ENCODE results near the gene AKNA. TPM values are rescaled to one million over a fixed set of nuclear protein-coding genes. Genes with fewer than 3 reads are reported as not detected.

Gene AKNA
- total RNA-seq, 1 experiment from 2014 or later = 20.6 TPM

DNA sequence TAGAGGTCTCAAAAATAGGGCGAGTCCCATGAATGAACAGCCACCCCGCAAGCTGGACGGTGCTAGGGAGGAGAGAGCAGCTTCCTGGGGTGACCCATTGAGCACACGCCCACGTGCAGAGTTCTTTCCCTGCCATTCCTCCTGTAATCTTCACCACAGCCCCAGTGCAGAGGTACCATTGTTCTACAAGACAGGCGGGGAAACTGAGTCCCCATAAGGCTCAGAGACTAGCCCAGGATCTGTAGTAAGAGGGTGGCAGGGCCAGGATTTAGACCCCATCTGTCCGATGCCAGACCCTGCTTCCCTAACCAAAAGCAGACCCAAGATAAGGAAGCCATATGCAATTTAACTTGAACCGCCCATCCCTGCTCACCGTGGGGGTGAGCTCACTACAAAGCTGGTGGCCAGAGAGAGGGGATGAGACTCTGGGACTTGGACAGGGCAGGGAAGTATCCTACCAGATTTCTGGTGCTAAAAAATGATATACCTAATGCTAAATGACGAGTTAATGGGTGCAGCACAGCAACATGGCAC lies 101.6 kb downstream of the AKNA start (continued):
- no peak for TF ChIP-seq CEBPB (IDR thresholded peaks at IDR 0.05; ENCODE audit: low read depth)
- no peak for TF ChIP-seq FOSL1 (IDR thresholded peaks at IDR 0.05; ENCODE audit: low read depth)
- no peak for TF ChIP-seq CBX3 (IDR thresholded peaks at IDR 0.05; ENCODE audit: low read depth)
- TF ChIP-seq ZFX (IDR thresholded peaks at IDR 0.05) = no peak

DNA sequence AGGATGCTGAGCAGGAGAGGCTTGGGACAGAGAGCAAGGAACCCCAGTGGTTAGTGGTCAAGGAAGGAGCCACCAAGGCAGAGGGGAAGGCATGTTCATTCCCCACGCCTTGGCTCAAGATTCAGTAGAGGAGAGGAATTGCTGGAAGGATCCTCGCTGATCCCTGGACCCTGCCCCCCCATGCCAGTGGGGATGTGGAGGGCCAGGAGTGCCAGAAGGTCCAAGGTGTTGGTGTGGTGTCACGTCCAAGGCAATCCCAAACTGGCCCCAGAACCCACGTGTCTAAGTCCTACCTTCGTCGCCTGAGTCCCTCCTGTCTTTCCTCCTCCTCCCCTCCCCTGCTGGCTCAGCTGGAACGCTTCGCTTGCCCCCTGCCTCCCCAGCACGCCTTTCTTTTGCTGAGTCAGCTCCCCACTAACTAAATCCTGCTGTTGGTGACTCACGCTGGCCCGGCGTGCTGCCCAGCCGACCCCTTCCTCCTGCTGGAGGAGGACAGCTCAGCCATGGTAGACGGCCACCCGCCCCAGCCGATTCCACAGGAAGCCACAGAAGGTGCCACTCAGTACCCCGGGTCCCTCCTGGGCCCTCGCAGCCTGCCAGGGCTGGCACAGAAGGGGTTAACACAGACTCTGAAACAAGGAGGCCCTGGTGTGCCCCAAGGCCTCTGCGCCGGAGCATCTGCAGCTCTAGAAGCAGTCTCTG lies 102.5 kb downstream of the AKNA start:
- no peaks in the 10 kb centered on the region for H3K36me3 ChIP-seq (ENCODE audit: control insufficient read depth in 1 of 2, insufficient read depth in 2 of 2, low read length in 2 of 2)
- no peaks in the 10 kb centered on the region for H4K20me1 ChIP-seq (ENCODE audit: insufficient read depth)
- DNase-seq (ENCODE audit: low read depth, low spot score) = no peak
- H3K4me3 ChIP-seq (replicated peaks in 1 of 2; ENCODE audit: low read depth in 1 of 2, low read length in 2 of 2) = no peak overlapping the region
- CTCF ChIA-PET = no interaction called here
- no peaks in the 10 kb centered on the region for H3K79me2 ChIP-seq (ENCODE audit: insufficient read depth, low read length)
- no peak for ATAC-seq
- H3K9ac ChIP-seq (ENCODE audit: low read length) = no peak overlapping the region
- no peak overlapping the region for H2AFZ ChIP-seq (ENCODE audit: low read depth, low read length, poor library complexity, severe bottlenecking)
- no peaks in the 10 kb centered on the region for H3K9me3 ChIP-seq (ENCODE audit: control insufficient read depth in 1 of 2, insufficient read depth in 1 of 2, low read depth in 1 of 2, low read length in 2 of 2)
- TF ChIP-seq EGR1 (IDR thresholded peaks at IDR 0.05; ENCODE audit: low read depth) = no peak
- TF ChIP-seq SIN3A (IDR thresholded peaks at IDR 0.05; ENCODE audit: low read depth) = no peak
- TF ChIP-seq ZNF274 (IDR thresholded peaks at IDR 0.05; ENCODE audit: low read depth, low read length) = no peak
- TF ChIP-seq EZH2phosphoT487 (IDR thresholded peaks at IDR 0.05; ENCODE audit: borderline replicate concordance) = no peak
- no peak for TF ChIP-seq JUND (IDR thresholded peaks at IDR 0.05)
- no peak for TF ChIP-seq TCF7L2 (IDR thresholded peaks at IDR 0.05; ENCODE audit: borderline replicate concordance, extremely low read depth, insufficient read depth, insufficient read length)
- no peak for TF ChIP-seq FOSL1 (IDR thresholded peaks at IDR 0.05; ENCODE audit: low read depth)
- TF ChIP-seq SP1 (IDR thresholded peaks at IDR 0.05; ENCODE audit: low read depth) = no peak
- RAD21 ChIA-PET (ENCODE audit: low non-redundant PET in 1 of 2, low total read pairs in 2 of 2, uncharacterized antibody in 2 of 2, unreplicated experiment in 2 of 2) = no interaction called here
- no peak overlapping the region for H3K4me2 ChIP-seq (ENCODE audit: low read length)
- no peak overlapping the region for H3K27ac ChIP-seq (ENCODE audit: low read depth, low read length)
- intact Hi-C loops (cut with micrococcal nuclease) = no loop called here
- H3K4me1 ChIP-seq (ENCODE audit: control insufficient read depth in 1 of 2, insufficient read depth in 2 of 2, low read length in 2 of 2) = no peaks in the 10 kb centered on the region
- POLR2A ChIA-PET = no interaction called here
- no peaks in the 10 kb centered on the region for H3K27me3 ChIP-seq (ENCODE audit: insufficient read depth, low read length)
- H3K9me2 ChIP-seq (ENCODE audit: insufficient read depth) = no peaks in the 10 kb centered on the region
- BruUV-seq (replicated peaks) = no TSS peak
